GM06990 (cell line): ENCODE results near the gene ALB.

ENCODE experiments used
- DNase-seq: peaks from one replicate; pipeline ENCODE4 v3.0.0-alpha.2; 2011; ENCODE audit not compliant: insufficient read length; ENCODE audit errors: extremely low read depth
- H3K27me3 ChIP-seq: replicated peaks from 2 replicates; pipeline ENCODE4 v1.6.0; 2011; ENCODE audit warnings: low read length; ENCODE audit not compliant: control insufficient read depth, insufficient read depth
- H3K36me3 ChIP-seq: 2 replicates; pipeline ENCODE4 v1.5.1; 2011; ENCODE audit warnings: low read length; ENCODE audit not compliant: control insufficient read depth, insufficient read depth
- H3K4me3 ChIP-seq: replicated peaks from 2 replicates; pipeline ENCODE4 v1.5.1; 2011; ENCODE audit warnings: low read depth, mild to moderate bottlenecking, control low read depth, low read length
- CTCF ChIP-seq: IDR thresholded peaks from 2 replicates; pipeline ENCODE4 v1.5.1; 2011; ENCODE audit warnings: low read length, control low read depth, mild to moderate bottlenecking, inconsistent platforms; ENCODE audit not compliant: insufficient read depth, poor library complexity, severe bottlenecking

ALB gene

GRCh38 chr4:73419106-73420038 is 15.3 kb downstream of the ALB start:
- TF ChIP-seq CTCF: no peak
- no peaks in the 10 kb centered on the region for H3K36me3 ChIP-seq
- no peak for DNase-seq
- no peaks in the 10 kb centered on the region for H3K27me3 ChIP-seq
- H3K4me3 ChIP-seq: no peak overlapping the region

GRCh38 chr4:73420615-73421014 is 16.5 kb downstream of the ALB start:
- Histone ChIP-seq H3K4me3 (no peak overlapping the region), H3K27me3 (no peaks in the 10 kb centered on the region), H3K36me3 (no peaks in the 10 kb centered on the region)
- no peak for TF ChIP-seq CTCF
- no peak for DNase-seq

- DNase-seq: no peak
- TF ChIP-seq CTCF: no peak
- H3K36me3 ChIP-seq: no peaks in the 10 kb centered on the region
- no peaks in the 10 kb centered on the region for H3K27me3 ChIP-seq
- no peak overlapping the region for H3K4me3 ChIP-seq
These were observed 17.8 kb downstream of the ALB start for GRCh38 chr4:73421708-73422457.

GRCh38 chr4:73422458-73422752 is 18.3 kb downstream of the ALB start:
- no peak for DNase-seq
- H3K36me3 ChIP-seq: no peaks in the 10 kb centered on the region
- TF ChIP-seq CTCF: no peak
- no peak overlapping the region for H3K4me3 ChIP-seq
- no peaks in the 10 kb centered on the region for H3K27me3 ChIP-seq

GRCh38 chr4:73423184-73423583 is 19.1 kb downstream of the ALB start:
- Histone ChIP-seq H3K4me3 (no peak overlapping the region), H3K27me3 (no peaks in the 10 kb centered on the region; the same call in 1 of the 2 replicates), H3K36me3 (no peaks in the 10 kb centered on the region)
- no peak for DNase-seq
- TF ChIP-seq CTCF: no peak
